Esophagus squamous epithelium (tissue), 5 donors: ENCODE results near the gene CFAP43. TPM values are rescaled to one million over a fixed set of nuclear protein-coding genes. Genes with fewer than 3 reads are reported as not detected.
A peak's percentile ranks its signal among the peaks of the same experiment; 100 is the strongest.

ENCODE experiments used
- DNase-seq: peaks from one replicate; lab custom pipeline; 2025; lab: John Stamatoyannopoulos, UW
- H3K27ac ChIP-seq, 4 donors: fragments of 200-600 bp; sonication (generic); one replicate each; pipeline ENCODE4 v1.5.1; 2016 to 2019; ENCODE audit warnings: mild to moderate bottlenecking in 1 of 4
- H3K27me3 ChIP-seq, 4 donors: fragments of 200-600 bp; sonication (generic); 1 replicate in 3 of 4; 2 replicates in 1 of 4; pipeline versions ENCODE4 v1.5.1 to v1.6.0; 2017 to 2021; ENCODE audit warnings: antibody characterized with exemption in 1 of 4
- H3K36me3 ChIP-seq, 3 donors: fragments of 200-600 bp; sonication (generic); one replicate each; pipeline ENCODE4 v1.5.1; 2016 to 2019
- H3K4me1 ChIP-seq, 3 donors: fragments of 200-600 bp; sonication (generic); one replicate each; pipeline ENCODE4 v1.5.1; 2017 to 2019
- H3K4me3 ChIP-seq, 4 donors: fragments of 200-600 bp; sonication (generic); 1 replicate in 3 of 4; 2 replicates in 1 of 4; pipeline ENCODE4 v1.5.1; 2016 to 2019; ENCODE audit warnings: mild to moderate bottlenecking in 2 of 4, moderate library complexity in 1 of 4
- H3K9me3 ChIP-seq, 3 donors: fragments of 200-600 bp; sonication (generic); one replicate each; pipeline ENCODE4 v1.5.1; 2016 to 2019
- POLR2A ChIP-seq, 4 donors: fragments of 450-650 bp; IDR thresholded peaks; one replicate each; pipeline ENCODE4 v1.6.1; 2017; ENCODE audit warnings: antibody characterized with exemption in 4 of 4, mild to moderate bottlenecking in 4 of 4, moderate library complexity in 3 of 4
- WGBS, 2 donors: methylation state at CpG; one replicate each; pipeline ENCODE4 v1.1.5; 2018; 5-methylcytosine and 5-hydroxymethylcytosine counted together
- intact Hi-C: fragments of 100-400 bp; cut with DNase I; formaldehyde crosslinking; loops from one replicate; pipeline ENCODE4 v1.15.0; 2022
- total RNA-seq, 4 donors: library from RNA; depleted of rRNA; stranded (reverse); fragments of >200 nt; gene quantifications; one replicate each; pipeline ENCODE4 v1.1.0, GENCODE V29; 2016
- TF ChIP-seq, protein P1 (sequence below), 6 experiments: fragments of 450-650 bp in 4 of 6; fragments of 200-600 bp in 2 of 6; sonication (generic) in 2 of 6; IDR thresholded peaks; one replicate each; pipeline ENCODE4 v1.5.1; 2016 to 2019; ENCODE audit warnings: antibody characterized with exemption in 6 of 6, mild to moderate bottlenecking in 4 of 6, moderate library complexity in 4 of 6
- donor health status: DM: yes; HTN: yes; CAD: no.

Gene CFAP43
- total RNA-seq, 4 donors from 2014 or later, result 0.19 to 0.38 TPM; not detected in 2

DNA sequence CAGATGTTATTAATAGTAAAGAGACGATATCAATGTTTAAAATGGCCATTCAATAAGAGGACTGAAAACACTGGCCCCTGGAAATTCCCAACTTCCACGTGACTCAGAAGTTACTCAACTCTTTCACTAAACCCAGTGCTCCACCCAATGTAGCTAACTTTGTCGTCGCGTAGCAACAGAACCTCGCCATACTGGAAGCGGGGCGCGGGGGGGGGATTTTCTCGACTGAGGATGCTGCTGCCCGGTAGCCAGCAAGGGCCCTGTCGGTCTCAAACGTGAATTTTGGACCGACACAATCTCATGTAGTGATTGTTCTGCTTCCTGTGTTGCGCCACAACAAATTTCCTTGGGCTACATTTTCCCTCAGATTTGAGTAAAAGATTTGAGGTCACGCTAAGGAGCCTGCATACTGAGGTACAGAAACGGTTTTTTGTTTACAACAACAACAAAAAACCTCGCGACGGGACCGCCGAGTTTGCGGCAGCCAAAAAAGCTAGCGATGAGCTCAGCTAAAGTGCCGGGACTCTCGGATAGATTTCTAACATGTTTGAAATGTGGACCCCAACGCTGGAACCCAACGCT, 111.2 kb downstream of the CFAP43 start:
- Histone ChIP-seq H3K27me3 (no peaks in the 10 kb centered on the region), H3K27ac (peak overlapping the region; percentile 96 to 100 (median 98)), H3K36me3 (peaks cover 0 to 13% (median 0%) of the 10 kb centered on the region in 3 donors), H3K9me3 (no peaks in the 10 kb centered on the region), H3K4me1 (peaks cover 8 to 65% (median 25%) of the 10 kb centered on the region in 3 donors), H3K4me3 (peak overlapping the region; percentile 65 to 77 (median 72))
- peak; percentile 50 for DNase-seq
- intact Hi-C loops, result loop anchor here (5.0 to 10.0 kb wide), 2 partner anchors 144 to 234 kb away; partner anchors contain the start of gene GSTO2
- 0 to 1% methylated on average over 18 to 24 of the region's 28 CpGs for WGBS, 2 donors
- TF ChIP-seq POLR2A (IDR thresholded peaks at IDR 0.05), result peak in 1 of 4 donors; percentile 38
- TF ChIP-seq, protein P1, sequence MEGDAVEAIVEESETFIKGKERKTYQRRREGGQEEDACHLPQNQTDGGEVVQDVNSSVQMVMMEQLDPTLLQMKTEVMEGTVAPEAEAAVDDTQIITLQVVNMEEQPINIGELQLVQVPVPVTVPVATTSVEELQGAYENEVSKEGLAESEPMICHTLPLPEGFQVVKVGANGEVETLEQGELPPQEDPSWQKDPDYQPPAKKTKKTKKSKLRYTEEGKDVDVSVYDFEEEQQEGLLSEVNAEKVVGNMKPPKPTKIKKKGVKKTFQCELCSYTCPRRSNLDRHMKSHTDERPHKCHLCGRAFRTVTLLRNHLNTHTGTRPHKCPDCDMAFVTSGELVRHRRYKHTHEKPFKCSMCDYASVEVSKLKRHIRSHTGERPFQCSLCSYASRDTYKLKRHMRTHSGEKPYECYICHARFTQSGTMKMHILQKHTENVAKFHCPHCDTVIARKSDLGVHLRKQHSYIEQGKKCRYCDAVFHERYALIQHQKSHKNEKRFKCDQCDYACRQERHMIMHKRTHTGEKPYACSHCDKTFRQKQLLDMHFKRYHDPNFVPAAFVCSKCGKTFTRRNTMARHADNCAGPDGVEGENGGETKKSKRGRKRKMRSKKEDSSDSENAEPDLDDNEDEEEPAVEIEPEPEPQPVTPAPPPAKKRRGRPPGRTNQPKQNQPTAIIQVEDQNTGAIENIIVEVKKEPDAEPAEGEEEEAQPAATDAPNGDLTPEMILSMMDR (IDR thresholded peaks at IDR 0.05), result no peak

GRCh38 chr10:104120512-104120902, 111.7 kb downstream of the CFAP43 start:
- 16 to 20% methylated on average over 2 of the region's 2 CpGs for WGBS, 2 donors
- Histone ChIP-seq H3K27ac (peak overlapping the region; percentile 96 to 100 (median 98)), H3K4me1 (peaks cover 8 to 70% (median 25%) of the 10 kb centered on the region in 3 donors), H3K4me3 (peak overlapping the region in 3 of 4 donors; percentile 67 to 77 (median 77)), H3K27me3 (no peaks in the 10 kb centered on the region), H3K9me3 (no peaks in the 10 kb centered on the region), H3K36me3 (peaks cover 0 to 8% (median 0%) of the 10 kb centered on the region in 3 donors)
- DNase-seq, result no peak
- intact Hi-C loops, result loop anchor here (5.0 to 10.0 kb wide), 2 partner anchors 144 to 233 kb away; partner anchors contain the start of gene GSTO2
- TF ChIP-seq, protein P1 (IDR thresholded peaks at IDR 0.05), result no peak
- no peak for TF ChIP-seq POLR2A (IDR thresholded peaks at IDR 0.05)

GRCh38 chr10:104119996-104120395, 112.2 kb downstream of the CFAP43 start:
- TF ChIP-seq, protein P1 (IDR thresholded peaks at IDR 0.05), result no peak
- no peak for TF ChIP-seq POLR2A (IDR thresholded peaks at IDR 0.05)
- H3K36me3 ChIP-seq, result peaks cover 0 to 4% (median 0%) of the 10 kb centered on the region in 3 donors
- H3K9me3 ChIP-seq, result no peaks in the 10 kb centered on the region
- H3K27ac ChIP-seq, result peak overlapping the region; percentile 96 to 100 (median 98)
- H3K4me1 ChIP-seq, result peaks cover 8 to 75% (median 28%) of the 10 kb centered on the region in 3 donors
- intact Hi-C loops, result loop anchor here (5.0 to 10.0 kb wide), 2 partner anchors 145 to 233 kb away; partner anchors contain the start of gene GSTO2
- DNase-seq, result no peak
- WGBS, 2 donors, result 36 to 65% methylated on average over 3 of the region's 3 CpGs
- H3K4me3 ChIP-seq, result peak overlapping the region in 1 of 4 donors; percentile 67
- no peaks in the 10 kb centered on the region for H3K27me3 ChIP-seq

- H3K9me3 ChIP-seq, result no peaks in the 10 kb centered on the region
- no peaks in the 10 kb centered on the region for H3K27me3 ChIP-seq
- no peaks in the 10 kb centered on the region for H3K36me3 ChIP-seq
- no peak overlapping the region for H3K4me3 ChIP-seq
- 21 to 24% methylated on average over 4 of the region's 4 CpGs for WGBS, 2 donors
- H3K27ac ChIP-seq, result peak overlapping the region; percentile 61 to 100 (median 82)
- H3K4me1 ChIP-seq, result peaks cover 8 to 66% (median 25%) of the 10 kb centered on the region in 3 donors
- no peak for DNase-seq
- TF ChIP-seq POLR2A (IDR thresholded peaks at IDR 0.05), result no peak
- TF ChIP-seq, protein P1 (IDR thresholded peaks at IDR 0.05), result no peak
- intact Hi-C loops, result no loop called here
Observed at GRCh38 chr10:104117839-104118323, 114.3 kb downstream of the CFAP43 start.

- no peaks in the 10 kb centered on the region for H3K36me3 ChIP-seq
- intact Hi-C loops, result no loop called here
- no peak overlapping the region for H3K4me3 ChIP-seq
- peaks cover 0 to 33% (median 11%) of the 10 kb centered on the region in 3 donors for H3K4me1 ChIP-seq
- H3K27ac ChIP-seq, result no peak overlapping the region
- DNase-seq, result no peak
- WGBS, 2 donors, result 33 to 59% methylated on average over 1 of the region's 1 CpG
- H3K27me3 ChIP-seq, result peaks cover 0 to 3% (median 0%) of the 10 kb centered on the region in 4 donors
- TF ChIP-seq, protein P1 (IDR thresholded peaks at IDR 0.05), result no peak
- no peak for TF ChIP-seq POLR2A (IDR thresholded peaks at IDR 0.05)
- no peaks in the 10 kb centered on the region for H3K9me3 ChIP-seq
Observed at GRCh38 chr10:104113376-104113956, 118.7 kb downstream of the CFAP43 start.
